Stimulated activated CD4-positive, alpha-beta T cell treated with anti-CD3 and anti-CD28 coated beads, Interleukin-1b, Interleukin-23, amount 100 ng/mL, for 48 hours (primary cell): ENCODE measurements around the gene PCSK5.
A peak's percentile ranks its signal among the peaks of the same experiment; 100 is the strongest.

Source experiments
- DNase-seq: peaks from one replicate; pipeline ENCODE4 v3.0.0-alpha.2; 2020

PCSK5 gene

DNA sequence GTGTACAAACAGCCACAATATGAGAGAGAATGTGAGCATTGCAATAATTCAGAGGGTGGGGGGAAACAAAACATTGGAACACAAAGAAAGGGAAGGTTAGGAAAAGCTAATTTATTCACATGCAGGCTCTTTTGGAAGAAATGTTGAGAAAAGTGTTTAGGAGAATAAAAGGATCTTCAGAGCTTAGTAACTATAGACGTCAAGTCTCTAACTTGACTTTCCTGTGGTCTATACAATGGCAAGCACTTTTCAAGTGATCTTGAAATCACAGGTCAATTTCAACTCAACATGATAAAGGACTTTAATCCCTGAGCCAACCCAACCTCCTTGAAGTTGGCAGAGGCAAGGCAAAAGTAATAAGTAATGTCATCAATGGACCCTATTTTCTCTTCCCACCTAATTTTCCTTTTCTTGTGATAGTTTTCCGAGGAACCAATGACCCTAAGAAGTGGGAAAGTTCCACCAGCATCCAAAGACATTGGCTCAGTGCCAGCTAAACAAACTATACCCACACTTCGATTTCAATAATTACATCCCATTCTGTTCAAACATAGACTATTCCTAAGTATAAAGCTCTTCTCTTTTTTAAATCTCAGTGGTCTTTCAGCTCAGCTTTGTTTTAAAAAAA, 480.0 kb downstream of the PCSK5 start:
- no peak for DNase-seq

DNA sequence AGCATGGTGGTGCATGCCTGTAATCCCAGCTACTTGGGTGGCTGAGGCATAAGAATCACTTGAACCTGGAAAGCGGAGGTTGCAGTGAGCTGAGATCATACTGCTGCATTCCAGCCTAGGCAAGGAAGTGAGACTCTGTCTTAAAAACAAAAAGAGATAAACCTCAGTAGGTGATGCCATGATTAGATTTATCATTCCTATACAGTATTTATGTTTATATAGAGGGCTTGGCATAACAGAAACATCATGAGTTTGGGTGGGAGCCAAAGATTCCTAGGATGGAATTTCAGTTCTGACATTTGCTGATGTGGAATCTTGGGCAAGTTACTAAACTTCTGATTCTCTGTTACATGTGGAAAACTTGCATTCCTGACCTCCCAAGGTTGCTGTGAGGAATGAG, 481.4 kb downstream of the PCSK5 start:
- no peak for DNase-seq

GRCh38 chr9:76372336-76372735, 481.9 kb downstream of the PCSK5 start:
- DNase-seq: no peak

DNA sequence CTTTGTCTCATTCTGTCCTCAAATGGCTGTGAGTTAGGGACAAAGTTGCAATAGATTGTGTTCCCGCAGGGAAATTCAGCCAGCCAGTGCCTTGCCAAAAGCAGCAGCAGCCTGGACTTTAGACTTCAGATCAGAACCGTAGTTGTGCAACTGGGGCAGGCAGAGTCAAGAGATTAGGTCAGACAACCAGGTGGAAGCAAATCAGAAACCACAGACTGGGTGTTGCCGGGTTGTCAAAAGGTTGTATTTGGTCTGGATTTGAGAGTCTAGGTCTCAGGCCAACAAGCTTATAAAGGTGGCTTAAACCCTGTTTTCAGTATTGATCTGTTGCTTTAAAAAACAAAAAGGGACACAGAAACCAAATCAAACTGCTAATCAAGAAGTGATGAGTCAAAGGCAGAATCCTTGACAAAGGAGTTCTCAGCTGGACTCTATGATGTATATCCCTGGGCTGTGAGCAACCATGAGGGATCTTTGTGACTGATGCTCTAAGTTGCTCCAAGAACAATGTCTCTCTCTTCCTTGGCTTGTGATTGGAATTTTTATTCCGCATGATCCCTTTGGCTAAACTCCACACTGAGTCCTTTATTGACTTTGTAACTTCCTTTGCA, 482.8 kb downstream of the PCSK5 start:
- no peak for DNase-seq

DNA sequence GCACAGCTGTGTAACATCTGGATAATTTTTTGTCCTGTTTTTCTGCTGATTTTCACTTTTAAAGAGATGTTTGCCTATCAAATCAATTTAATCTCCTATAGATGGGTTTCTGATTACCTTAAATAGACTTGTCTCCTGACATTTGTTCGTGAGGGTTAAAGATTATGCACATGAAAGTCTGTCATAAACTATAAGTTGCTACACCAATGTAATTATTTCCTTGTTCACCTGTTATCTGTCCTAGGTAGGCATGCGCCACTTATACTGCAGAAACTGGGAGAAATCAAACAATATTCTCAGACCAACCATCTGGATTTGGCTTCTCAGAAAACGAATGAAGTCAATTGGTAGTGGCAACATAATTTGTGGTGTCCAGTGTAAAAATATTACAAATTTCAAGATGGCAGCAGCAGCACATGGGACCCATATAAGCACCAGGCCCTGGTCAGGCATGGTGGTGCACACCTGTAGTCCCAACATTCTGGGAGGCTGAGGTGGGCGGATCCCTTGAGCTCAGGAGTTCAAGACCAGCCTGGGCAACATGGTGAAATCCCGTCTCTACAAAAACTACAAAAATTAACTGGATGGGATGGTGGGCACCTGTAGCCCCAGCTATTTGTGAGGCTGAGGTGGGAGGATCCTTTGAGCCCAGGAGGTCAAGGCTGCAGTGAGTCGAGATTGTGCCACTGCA, 483.5 kb downstream of the PCSK5 start:
- DNase-seq: no peak

DNA sequence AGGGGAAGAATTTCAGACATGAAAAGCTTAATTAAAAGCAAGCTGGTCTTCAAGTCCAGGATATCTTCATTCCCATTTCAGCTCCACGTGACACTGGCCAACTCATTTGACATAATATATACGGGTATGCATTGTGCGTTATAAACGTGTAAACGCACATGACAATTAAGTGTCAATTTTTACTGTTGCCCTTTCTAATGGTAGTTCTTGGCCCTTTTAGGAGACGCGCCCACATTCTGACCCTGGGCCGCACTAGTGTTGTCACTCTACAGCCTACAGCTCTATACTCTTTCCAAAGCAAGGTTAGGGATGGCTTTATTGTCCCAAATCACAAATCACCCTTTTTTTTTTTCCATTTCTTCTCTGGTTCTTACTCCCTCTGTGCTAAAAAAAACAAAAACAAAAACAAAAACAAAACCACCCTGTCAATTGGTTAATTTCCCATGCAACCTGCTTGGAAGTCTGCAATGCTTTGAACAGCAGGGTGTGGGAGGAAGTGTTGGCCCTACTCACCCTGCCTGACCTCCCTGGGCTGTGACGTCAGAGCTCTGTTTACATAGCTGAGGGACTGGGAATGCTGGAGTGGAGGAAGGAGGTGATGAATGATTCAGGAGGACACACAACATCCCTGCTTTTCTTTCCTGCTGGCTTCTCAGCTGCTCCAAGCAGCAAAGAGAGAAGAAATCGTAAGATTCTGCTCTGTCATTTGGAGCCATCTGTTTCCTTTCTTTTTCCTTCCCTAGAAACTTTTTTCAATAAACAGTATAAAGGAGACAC, 484.5 kb downstream of the PCSK5 start:
- no peak for DNase-seq

DNA sequence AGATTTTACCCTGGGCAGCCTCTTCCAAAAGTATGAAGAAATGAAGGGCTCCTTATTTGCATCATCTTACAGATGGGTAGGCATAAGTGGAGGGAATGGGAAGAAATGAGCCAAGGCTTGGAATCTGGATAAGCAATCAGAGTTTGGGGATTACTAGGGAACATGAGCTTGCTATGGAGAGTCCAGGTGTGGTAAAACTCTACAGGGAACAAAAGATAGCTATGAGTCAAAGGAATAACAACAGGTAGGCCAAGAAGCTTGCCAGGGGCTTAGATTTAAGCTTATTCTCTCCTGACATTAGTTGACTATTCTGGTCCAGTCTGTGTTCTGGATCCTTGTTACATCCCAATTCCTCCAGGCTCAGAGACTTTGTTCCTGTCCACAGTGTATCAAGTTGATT, 487.3 kb downstream of the PCSK5 start:
- DNase-seq: no peak

DNA sequence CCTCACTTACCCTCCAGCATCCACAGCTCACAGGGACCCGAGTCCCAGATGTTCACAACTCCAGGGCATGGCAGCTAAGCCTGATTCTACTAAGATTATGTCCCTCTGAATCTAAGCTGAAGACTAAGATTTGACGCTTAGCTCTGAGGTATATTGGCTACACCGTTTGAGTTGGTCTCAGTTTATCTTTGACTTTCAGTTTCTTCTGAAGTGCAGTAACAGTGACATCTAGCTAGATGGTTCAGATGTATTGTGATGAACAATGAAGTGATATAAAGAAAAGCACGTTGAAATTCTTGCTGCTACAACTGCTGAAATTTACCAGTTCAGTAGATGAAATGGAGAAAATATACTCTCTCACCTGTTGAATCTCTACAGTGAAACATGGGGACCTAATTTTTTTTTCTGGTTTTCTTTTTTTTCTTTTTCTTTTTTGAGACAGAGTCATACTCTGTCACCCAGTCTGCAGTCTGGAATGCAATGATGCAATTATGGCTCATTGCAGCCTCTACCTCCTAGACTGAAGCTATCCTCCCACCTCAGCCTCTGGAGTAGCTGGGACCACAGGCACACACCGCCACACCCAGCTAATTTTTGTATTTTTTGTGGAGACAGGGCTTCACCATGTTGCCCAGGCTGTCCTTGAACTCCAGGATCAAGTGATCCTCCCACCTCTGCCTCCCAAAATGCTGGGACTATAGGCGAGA, 488.0 kb downstream of the PCSK5 start:
- no peak for DNase-seq

GRCh38 chr9:76379494-76379893, 489.0 kb downstream of the PCSK5 start:
- no peak for DNase-seq

- DNase-seq: no peak
Measured at GRCh38 chr9:76390656-76391055, 500.2 kb downstream of the PCSK5 start.

DNA sequence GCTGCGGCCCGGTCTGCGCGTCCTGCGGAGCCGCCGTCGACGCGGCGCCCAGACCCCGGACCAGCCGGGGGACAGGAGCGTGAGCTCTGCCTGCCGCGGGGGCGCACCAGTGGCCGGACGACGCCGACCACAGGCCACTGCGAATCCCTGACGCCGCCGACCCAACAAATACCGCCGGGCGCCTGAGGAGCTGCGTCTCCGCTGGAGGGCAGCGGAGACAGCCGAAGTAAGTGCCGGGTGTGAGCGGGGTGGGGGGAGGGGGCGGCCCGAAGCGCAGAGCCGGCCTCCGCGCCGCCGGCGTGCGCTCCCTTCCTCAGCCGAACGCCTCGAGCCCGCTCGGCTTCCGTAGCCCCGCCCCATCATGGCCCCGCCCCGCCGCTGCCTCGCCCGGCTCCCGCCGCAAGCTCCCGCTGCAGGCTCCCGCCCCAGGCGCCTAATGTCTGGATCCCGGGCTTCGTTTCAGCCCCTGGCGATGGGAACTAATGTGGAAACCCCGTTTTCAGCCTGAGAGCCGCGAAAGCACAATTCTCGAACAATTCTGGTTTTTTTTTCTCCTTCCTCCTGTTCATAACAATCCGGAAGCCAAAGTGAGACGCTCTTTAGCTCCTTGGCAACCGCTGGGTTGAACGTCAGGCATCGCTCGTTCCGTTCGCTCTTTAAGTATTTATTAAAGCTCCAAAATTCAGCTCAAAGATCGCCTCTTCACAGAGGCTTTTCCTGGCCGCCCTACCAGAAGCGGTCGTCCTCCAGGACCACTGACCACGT, 503.9 kb downstream of the PCSK5 start, which contains the start of gene RFK:
Gene RFK (minus strand): TSS at position 232 of the 765 bp plus-strand sequence. CDS start 255 bp downstream, outside the sequence.
- peak; percentile 90 for DNase-seq

DNA sequence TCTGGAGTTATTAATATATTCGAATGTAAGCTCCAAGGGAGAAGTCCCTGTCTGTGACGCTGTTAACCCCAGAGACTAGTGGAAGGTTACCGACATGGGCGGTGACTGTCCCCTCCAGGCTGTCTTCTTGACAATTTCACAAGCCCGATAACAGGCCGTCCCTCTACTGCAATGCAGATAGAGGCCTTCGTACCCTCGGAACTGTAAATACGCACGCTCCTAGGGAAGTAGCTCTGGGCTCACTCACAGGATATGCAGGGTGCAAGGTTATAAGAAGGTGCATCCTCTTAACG, 504.4 kb downstream of the PCSK5 start:
- DNase-seq: peak; percentile 50

DNA sequence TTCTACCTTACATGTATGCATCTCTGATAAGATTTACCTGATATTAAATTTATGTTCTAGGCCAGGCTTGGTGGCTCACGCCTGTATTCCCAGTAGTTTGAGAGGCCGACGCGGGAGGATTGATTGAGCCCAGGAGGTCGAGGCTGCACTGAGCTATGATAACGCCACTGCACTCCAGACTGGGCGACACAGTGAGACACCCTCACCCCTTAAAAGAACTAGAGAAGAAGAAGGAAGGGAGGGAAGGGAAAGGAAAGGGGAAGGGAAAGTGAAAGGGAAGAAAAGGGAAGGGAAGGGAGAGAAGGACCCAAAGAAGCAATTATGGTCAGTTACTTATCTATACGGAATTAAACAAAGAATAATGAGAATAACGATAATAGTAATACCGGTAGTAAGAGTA, 504.9 kb downstream of the PCSK5 start:
- DNase-seq: no peak

- no peak for DNase-seq
Measured at GRCh38 chr9:76396144-76396543, 505.7 kb downstream of the PCSK5 start.

GRCh38 chr9:76396597-76396996, 506.1 kb downstream of the PCSK5 start:
- no peak for DNase-seq

- no peak for DNase-seq
Measured at GRCh38 chr9:76399856-76400255, 509.4 kb downstream of the PCSK5 start.

- DNase-seq: no peak
Measured at GRCh38 chr9:76400534-76401096, 510.1 kb downstream of the PCSK5 start.

DNA sequence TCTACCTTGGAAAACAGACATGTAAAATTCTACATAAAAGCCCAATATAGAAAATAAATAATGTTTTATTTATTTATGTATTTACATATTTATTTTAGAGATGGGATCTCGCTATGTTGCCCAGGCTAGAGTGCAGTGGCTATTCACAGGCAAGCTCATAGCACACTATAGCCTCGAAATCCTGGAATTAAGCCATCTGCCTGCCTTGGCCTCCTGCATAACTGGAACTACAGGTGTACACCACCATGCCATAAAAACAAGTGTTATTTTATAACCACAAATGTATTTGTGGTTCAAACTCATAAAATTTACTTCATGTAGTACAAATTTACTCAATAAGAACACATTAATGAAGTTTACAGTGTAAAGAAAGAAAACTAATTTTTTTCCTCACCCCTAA, 510.7 kb downstream of the PCSK5 start:
- no peak for DNase-seq

DNA sequence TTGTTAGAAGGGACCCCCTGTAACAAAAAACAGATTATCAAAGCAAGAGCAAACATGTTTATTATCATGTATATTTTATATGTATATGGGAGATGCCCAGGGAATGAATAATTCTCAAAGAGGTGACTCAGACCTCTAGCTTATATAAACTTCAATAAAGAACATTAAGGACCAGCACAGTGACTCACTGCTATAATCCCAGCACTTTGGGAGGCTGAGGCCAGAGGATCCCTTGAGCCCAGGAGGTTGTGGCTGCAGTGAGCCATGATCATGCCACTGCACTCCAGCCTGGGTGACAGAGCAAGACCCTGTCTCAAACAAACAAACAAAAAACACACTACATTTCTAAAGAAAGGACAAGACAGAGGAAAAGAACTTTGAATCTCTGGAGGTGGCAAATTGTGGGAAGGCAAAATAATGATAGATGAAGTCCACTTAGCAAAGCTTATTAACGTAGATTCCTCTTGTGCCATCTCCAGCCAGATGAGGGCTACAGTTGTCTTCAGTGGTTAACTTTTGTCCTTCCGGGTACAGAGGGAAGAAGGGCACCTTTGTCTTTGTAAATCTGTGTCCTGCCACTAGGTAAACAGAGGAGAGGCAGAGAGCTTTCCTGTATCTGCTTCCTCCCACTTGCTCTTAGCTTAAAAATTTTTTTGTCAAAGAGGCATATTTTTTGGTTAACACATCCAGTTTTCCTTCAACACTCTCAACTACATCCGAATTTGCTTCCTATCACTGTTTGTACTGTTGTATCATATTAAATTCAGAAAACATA, 511.3 kb downstream of the PCSK5 start:
- no peak for DNase-seq

DNA sequence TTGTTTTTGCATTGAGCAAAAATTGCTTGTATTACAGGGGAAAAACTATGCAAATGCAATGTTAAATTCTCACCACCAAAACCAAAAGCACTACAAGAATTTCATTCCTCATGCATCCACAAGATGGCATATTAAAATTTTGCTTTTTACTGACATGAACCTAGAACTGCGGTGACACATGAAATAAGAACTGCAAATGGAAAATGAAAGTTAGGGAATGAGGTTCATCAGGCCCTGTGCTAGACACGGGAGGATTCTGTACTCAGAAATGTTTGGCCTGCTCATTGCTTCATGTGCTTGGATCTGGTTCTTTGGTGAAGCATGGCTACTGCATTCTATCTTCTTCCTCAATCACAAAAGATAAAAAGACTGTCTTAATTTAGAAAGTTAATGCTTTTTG, 512.9 kb downstream of the PCSK5 start:
- DNase-seq: no peak

GRCh38 chr9:76404401-76404800, 513.9 kb downstream of the PCSK5 start:
- DNase-seq: no peak
